Measurements from ENCODE around the gene EXPH5. TPM values are rescaled to one million over a fixed set of nuclear protein-coding genes. Genes with fewer than 3 reads are reported as not detected.
A peak's percentile ranks its signal among the peaks of the same experiment; 100 is the strongest.

Gene EXPH5
- polyA plus RNA-seq, 3 donors: 3.0 to 4.9 (median 3.8) TPM

DNA sequence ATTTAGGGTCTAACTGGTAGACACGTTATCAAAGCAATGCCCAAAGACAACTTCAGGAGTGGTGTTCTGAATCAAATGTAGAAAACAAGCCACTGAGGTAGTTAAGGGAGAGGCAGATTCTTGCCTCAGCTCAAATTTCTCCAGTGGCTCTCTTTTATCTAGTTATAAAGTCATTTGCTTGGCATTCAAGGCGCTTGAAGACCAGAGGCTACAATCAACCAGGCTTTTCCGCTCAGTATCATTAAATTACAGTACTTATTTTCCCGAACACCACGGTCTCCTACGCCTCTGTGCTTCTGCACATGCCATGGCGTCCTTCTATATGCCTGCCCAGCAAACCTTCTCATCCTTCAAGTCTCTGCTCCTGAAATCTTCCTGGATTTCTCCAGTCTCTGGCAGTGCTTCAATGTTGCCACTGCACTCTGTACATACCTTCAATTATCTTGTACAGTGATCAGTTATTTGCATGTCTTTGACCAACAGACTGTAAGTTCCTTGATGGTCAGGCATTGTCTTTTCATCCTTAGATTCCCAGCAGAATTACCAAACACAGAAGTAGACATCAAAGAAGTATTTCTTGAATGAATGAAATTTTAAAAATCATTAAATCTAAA is 96.8 kb downstream of the EXPH5 start:
- DNase-seq (ENCODE audit: extremely low read depth in 1 of 11, low read depth in 9 of 11, low spot score in 4 of 11): no peak

GRCh38 chr11:108495326-108495725 is 98.2 kb downstream of the EXPH5 start:
- no peak for DNase-seq (ENCODE audit: extremely low read depth in 1 of 11, low read depth in 9 of 11, low spot score in 4 of 11)

DNA sequence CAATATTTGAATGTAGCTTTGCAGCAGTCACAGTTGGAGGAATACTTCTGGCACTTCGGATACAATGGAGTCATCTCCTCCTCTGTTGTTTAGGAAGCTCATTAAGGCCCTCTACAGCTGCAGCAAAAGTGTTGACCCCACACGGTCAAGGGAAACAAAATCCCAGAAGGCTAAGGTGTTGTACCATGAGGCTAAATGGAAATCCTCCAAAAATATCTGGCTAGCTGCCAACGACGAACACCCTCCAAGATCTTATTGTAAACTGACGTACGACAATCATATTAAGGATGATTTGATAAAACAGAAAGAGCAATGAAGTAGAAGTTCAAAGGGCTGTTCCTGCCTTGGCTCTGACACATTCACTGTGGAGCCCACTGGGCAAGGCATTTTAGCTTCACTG is 99.4 kb downstream of the EXPH5 start:
- no peak for DNase-seq (ENCODE audit: extremely low read depth in 1 of 11, low read depth in 9 of 11, low spot score in 4 of 11)

DNA sequence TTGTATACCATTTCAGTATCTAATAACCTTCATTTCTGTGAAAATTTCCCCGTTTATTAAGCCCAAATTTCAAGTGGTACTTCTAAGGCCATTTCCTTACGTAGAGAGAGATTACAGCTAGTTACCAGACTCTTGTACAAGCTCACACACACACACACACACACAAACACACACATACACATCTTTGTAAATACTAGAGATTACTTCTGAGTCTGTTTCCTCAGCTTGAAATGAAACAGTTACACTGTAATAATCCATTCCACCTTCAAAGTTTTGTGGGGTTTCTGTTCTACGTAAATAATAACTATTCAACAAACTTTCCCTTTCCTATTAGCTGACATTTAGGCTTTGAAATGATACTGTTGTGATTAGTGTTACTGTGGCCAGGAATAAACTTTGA is 101.6 kb downstream of the EXPH5 start:
- DNase-seq (ENCODE audit: extremely low read depth in 1 of 11, low read depth in 9 of 11, low spot score in 4 of 11): no peak

GRCh38 chr11:108486828-108487227 is 106.7 kb downstream of the EXPH5 start:
- DNase-seq (ENCODE audit: extremely low read depth in 1 of 11, low read depth in 9 of 11, low spot score in 4 of 11): no peak

DNA sequence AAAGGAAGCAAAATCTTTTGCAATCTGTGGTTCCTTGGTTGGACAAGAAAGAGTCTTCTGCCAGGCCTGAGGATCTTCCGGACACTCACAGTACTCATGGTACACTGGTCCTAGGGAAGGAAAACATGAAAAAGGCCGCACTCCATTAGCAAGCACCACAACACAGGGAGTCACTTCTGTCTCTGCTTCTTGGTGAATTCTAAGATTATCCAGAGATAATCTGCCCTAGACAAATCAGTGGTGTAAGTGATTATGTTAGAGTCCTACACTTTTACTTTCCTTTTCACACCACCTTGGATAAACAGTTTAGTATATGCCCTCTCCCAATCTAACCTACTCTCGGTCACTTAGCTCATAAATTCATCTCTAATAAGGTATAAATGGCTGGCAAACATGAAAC is 107.2 kb downstream of the EXPH5 start:
- DNase-seq (ENCODE audit: extremely low read depth in 1 of 11, low read depth in 9 of 11, low spot score in 4 of 11): no peak

GRCh38 chr11:108483163-108483562 is 110.4 kb downstream of the EXPH5 start:
- DNase-seq (ENCODE audit: extremely low read depth in 1 of 11, low read depth in 9 of 11, low spot score in 4 of 11): no peak

DNA sequence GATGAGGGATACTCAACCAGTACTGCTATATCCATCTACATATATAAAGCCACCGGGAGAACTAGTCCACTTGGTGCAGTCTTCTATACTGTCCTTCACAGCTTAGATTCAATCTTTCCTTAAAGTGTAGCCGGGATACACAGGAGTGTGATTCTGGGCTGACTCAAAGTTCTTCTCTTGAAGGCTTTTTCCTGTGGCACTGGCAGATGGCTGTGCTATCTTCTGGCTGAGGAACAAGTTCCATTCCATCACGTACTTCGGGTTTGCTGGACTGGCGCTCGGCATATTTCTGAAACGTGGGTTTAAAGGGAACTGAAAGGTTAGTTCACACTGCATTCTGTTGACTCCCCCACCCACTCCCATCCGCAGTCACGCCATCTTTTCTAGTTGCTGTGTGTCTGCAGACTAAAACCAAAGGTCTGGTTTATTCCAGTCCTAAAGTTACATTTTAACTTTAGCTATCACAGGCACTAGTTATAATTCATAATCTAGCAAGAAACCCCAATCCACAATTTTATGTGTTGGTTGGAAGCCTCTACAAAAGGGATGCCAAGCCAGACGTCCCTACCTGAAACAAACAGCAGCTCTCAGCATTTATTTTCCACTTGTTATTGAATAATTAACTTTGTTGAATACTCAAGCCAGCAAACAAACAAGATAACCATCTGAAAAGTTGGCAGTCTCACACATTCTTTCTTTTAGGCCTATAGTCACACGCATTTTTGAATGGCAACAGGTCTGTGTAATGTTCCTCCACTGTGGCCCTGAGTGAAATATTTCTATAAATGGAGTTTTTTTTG is 118.7 kb downstream of the EXPH5 start:
- DNase-seq (ENCODE audit: extremely low read depth in 1 of 11, low read depth in 9 of 11, low spot score in 4 of 11): no peak

- DNase-seq (ENCODE audit: extremely low read depth in 1 of 11, low read depth in 9 of 11, low spot score in 4 of 11): no peak
Observed at GRCh38 chr11:108472681-108473080, 120.9 kb downstream of the EXPH5 start.

DNA sequence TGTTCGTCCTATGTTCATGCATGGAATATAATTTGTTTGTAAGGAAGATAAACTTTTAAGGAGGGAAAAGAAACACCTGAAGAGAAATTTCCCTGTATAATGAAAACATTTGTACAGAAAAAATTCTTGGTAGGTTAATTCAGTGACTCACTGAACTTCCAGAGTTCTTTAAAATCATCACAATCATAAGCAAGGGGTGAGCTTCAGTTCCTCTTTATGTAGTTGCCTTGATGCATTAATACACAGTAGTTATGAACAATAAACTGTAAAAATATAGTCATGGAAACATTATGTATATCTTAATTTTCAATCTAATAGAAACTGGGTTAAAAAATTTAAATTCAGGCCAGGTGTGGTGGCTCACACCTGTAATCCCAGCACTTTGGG is 125.1 kb downstream of the EXPH5 start:
- no peak for DNase-seq (ENCODE audit: extremely low read depth in 1 of 11, low read depth in 9 of 11, low spot score in 4 of 11)

- peak; percentile 95 to 99 (median 97) for DNase-seq (ENCODE audit: extremely low read depth in 1 of 11, low read depth in 9 of 11, low spot score in 4 of 11)
Observed at GRCh38 chr11:108467091-108467823, 126.3 kb downstream of the EXPH5 start, which contains the start of gene C11orf65. TSS of gene C11orf65 (minus strand) at chr11:108467529. CDS start at chr11:108461559, 5,970 bp downstream.

DNA sequence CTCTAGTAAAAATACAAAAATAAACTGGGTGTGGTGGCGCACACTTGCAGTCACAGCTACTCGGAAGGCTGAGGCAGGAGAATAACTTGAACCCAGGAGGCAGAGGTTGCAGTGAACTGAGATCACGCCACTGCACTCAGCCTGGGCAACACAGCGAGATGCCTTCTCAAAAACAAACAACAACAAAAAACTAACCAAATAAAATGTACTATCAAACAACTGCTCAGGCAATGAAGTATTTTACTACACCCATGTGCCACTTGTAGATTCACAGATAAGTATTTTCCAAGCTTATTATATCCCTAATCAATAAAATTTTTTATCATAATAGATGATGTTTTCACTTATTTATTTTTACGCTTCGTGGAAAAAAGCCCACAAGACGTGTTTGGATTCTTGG is 127.2 kb downstream of the EXPH5 start:
- DNase-seq (ENCODE audit: extremely low read depth in 1 of 11, low read depth in 9 of 11, low spot score in 4 of 11): peak in 1 of 11 donors; percentile 5

Other genes with a start within 250 kb of the EXPH5 start
- 1 to 10 TPM; 2.1 to 3.5 (median 2.7) TPM for gene C11orf65, start 126.2 kb downstream of the EXPH5 start, polyA plus RNA-seq (ENCODE audit: insufficient read length in 3 of 3)
- 10 to 100 TPM; 34.8 to 45.5 (median 42.1) TPM for gene POGLUT3, start 95.4 kb downstream of the EXPH5 start, polyA plus RNA-seq (ENCODE audit: insufficient read length in 3 of 3)
- 100 to 1,000 TPM in 1 of 3 donors, 10 to 100 TPM in 2; 73.2 to 102 (median 85.4) TPM for gene DDX10, start 71.3 kb upstream of the EXPH5 start, polyA plus RNA-seq (ENCODE audit: insufficient read length in 3 of 3)